Panc1 (cell line): ENCODE measurements around the gene EXOC7. TPM values are rescaled to one million over a fixed set of nuclear protein-coding genes. Genes with fewer than 3 reads are reported as not detected.

ENCODE experiments used
- ATAC-seq: fragments of 200-7000 bp; cut with Tn5 transposase; 2 replicates; pipeline ENCODE4 v1.9.1; 2020; ENCODE audit warnings: mild to moderate bottlenecking, moderate library complexity
- BruUV-seq: library from RNA; stranded (reverse); fragments of 400-500 nt; replicated peaks from 2 replicates; lab custom pipeline; 2021; lab: Mats Ljungman, UMichigan
- CTCF ChIA-PET: fragments of 300-600 bp; sonication (Branson Sonifier 250); formaldehyde crosslinking; loops from one replicate; lab custom pipeline; 2022; ENCODE audit warnings: antibody characterized with exemption; lab: Charles Lee
- POLR2A ChIA-PET: fragments of 300-600 bp; sonication (Branson Sonifier 250); formaldehyde crosslinking; loops from one replicate; lab custom pipeline; 2022; ENCODE audit warnings: antibody characterized with exemption; lab: Charles Lee
- DNase-seq: peaks from one replicate; pipeline ENCODE4 v3.0.0-alpha.2; 2010; ENCODE audit warnings: low read depth, low spot score
- H3K27ac ChIP-seq: 2 replicates; pipeline ENCODE4 v1.5.1; 2011; ENCODE audit warnings: mild to moderate bottlenecking, low read length, inconsistent platforms
- H3K27me3 ChIP-seq: fragments of 200-500 bp; sonication (Bioruptor generic); 2 replicates; pipeline ENCODE4 v1.6.0; 2014; ENCODE audit warnings: low read length, inconsistent platforms; ENCODE audit not compliant: control insufficient read depth, insufficient read depth
- H3K36me3 ChIP-seq: fragments of 200-500 bp; sonication (Bioruptor generic); 2 replicates; pipeline ENCODE4 v1.5.1; 2014; ENCODE audit warnings: inconsistent platforms, mild to moderate bottlenecking, low read length, moderate library complexity; ENCODE audit not compliant: control insufficient read depth, insufficient read depth
- H3K4me1 ChIP-seq: 2 replicates; pipeline ENCODE4 v1.5.1; 2011; ENCODE audit warnings: inconsistent platforms, mild to moderate bottlenecking, low read length, moderate library complexity; ENCODE audit not compliant: control insufficient read depth, insufficient read depth
- H3K4me3 ChIP-seq, 2 experiments: 2 replicates each; pipeline ENCODE4 v1.5.1; 2011 to 2012; ENCODE audit warnings: low read depth in 2 of 2, low read length in 2 of 2, mild to moderate bottlenecking in 2 of 2, inconsistent platforms in 1 of 2, moderate library complexity in 1 of 2
- H3K9me3 ChIP-seq: fragments of 200-500 bp; sonication (Bioruptor generic); 2 replicates; pipeline ENCODE4 v1.5.1; 2014; ENCODE audit warnings: low read depth, mild to moderate bottlenecking, inconsistent platforms, low read length, moderate library complexity; ENCODE audit not compliant: control insufficient read depth, insufficient read depth
- CTCF ChIP-seq: fragments of 450-650 bp; IDR thresholded peaks from 2 replicates; pipeline ENCODE4 v1.5.1; 2017; ENCODE audit warnings: mild to moderate bottlenecking
- POLR2AphosphoS5 ChIP-seq: IDR thresholded peaks from 2 replicates; pipeline ENCODE4 v1.6.1; 2012; ENCODE audit warnings: mild to moderate bottlenecking, low read depth, low read length, moderate library complexity
- SIN3A ChIP-seq: IDR thresholded peaks from 2 replicates; pipeline ENCODE4 v1.6.1; 2012; ENCODE audit warnings: low read depth, mild to moderate bottlenecking, low read length, moderate library complexity, borderline replicate concordance; ENCODE audit not compliant: insufficient read depth
- TCF7L2 ChIP-seq: IDR thresholded peaks from 2 replicates; pipeline ENCODE4 v1.6.1; 2011; ENCODE audit warnings: mild to moderate bottlenecking, low read depth, low read length, inconsistent platforms
- in situ Hi-C: cut with HindIII; loops from 2 replicates; pipeline ENCODE4 v1.10.0; 2016; ENCODE audit warnings: low sequenced_read_pairs, low pct_unique_long_range_greater_than_20kb
- intact Hi-C: fragments of 100-400 bp; cut with micrococcal nuclease; formaldehyde crosslinking; loops from one replicate; pipeline ENCODE4 v1.10.0; 2022; ENCODE audit not compliant: unreplicated experiment
- total RNA-seq: library from RNA; stranded (reverse); gene quantifications from one replicate; pipeline ENCODE4 v1.2.1, GENCODE V29; 2021; ENCODE audit not compliant: unreplicated experiment
- TF ChIP-seq, protein P1 (sequence below), 2 experiments: IDR thresholded peaks; 2 replicates each; pipeline ENCODE4 v1.6.1; 2011 to 2012; ENCODE audit warnings: low read depth in 2 of 2, control low read depth in 1 of 2, low read length in 1 of 2, mild to moderate bottlenecking in 1 of 2, moderate library complexity in 1 of 2; ENCODE audit not compliant: insufficient read depth in 1 of 2

EXOC7 gene
- total RNA-seq, 1 experiment from 2014 or later, result 190 TPM

DNA sequence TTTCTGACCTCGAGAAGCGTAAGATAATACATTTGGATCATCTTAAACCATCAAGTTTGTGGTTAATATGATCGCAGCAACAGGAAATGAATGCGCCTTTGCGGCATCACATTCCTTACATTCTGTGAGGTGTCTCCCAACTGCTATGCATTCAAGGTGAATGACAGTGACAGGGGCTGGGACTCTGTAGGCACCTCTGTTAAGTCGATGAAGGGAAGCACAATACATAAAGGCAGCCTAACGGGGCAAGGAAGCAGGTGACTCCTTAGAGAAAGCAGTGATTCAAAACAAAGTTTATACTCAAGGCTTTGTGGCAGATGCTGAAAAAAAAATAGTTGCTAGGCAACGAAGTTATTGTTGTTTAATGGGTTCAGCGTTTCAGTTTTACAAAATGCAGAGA is 54.9 kb downstream of the EXOC7 start:
- CTCF ChIA-PET, result no interaction called here
- H3K9me3 ChIP-seq, result no peaks in the 10 kb centered on the region
- in situ Hi-C loops, result no loop called here
- TF ChIP-seq SIN3A, result no peak
- no peak for TF ChIP-seq CTCF
- no peak for TF ChIP-seq POLR2AphosphoS5
- TF ChIP-seq, protein P1, sequence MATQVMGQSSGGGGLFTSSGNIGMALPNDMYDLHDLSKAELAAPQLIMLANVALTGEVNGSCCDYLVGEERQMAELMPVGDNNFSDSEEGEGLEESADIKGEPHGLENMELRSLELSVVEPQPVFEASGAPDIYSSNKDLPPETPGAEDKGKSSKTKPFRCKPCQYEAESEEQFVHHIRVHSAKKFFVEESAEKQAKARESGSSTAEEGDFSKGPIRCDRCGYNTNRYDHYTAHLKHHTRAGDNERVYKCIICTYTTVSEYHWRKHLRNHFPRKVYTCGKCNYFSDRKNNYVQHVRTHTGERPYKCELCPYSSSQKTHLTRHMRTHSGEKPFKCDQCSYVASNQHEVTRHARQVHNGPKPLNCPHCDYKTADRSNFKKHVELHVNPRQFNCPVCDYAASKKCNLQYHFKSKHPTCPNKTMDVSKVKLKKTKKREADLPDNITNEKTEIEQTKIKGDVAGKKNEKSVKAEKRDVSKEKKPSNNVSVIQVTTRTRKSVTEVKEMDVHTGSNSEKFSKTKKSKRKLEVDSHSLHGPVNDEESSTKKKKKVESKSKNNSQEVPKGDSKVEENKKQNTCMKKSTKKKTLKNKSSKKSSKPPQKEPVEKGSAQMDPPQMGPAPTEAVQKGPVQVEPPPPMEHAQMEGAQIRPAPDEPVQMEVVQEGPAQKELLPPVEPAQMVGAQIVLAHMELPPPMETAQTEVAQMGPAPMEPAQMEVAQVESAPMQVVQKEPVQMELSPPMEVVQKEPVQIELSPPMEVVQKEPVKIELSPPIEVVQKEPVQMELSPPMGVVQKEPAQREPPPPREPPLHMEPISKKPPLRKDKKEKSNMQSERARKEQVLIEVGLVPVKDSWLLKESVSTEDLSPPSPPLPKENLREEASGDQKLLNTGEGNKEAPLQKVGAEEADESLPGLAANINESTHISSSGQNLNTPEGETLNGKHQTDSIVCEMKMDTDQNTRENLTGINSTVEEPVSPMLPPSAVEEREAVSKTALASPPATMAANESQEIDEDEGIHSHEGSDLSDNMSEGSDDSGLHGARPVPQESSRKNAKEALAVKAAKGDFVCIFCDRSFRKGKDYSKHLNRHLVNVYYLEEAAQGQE (IDR thresholded peaks at IDR 0.05; ENCODE audit: insufficient read depth in 1 of 2, low read depth in 2 of 2, low read length in 1 of 2), result no peak
- TF ChIP-seq TCF7L2, result no peak
- intact Hi-C loops, result no loop called here
- H3K27me3 ChIP-seq, result no peaks in the 10 kb centered on the region
- H3K4me3 ChIP-seq, result no peak overlapping the region
- 0 out of 2 replicates have a peak, but pooled peaks have one; percentile 55 for ATAC-seq
- no peak overlapping the region for H3K27ac ChIP-seq
- POLR2A ChIA-PET, result interaction anchor here (0.5 kb wide), 1 partner anchor 322 kb away, joined by 3 read pairs; no protein-coding TSS in a partner anchor
- DNase-seq, result no peak
- H3K4me1 ChIP-seq, result no peaks in the 10 kb centered on the region
- H3K36me3 ChIP-seq, result peaks cover 20% of the 10 kb centered on the region; the same call in 1 of the 2 replicates
- BruUV-seq, result no TSS peak

- Histone ChIP-seq H3K27ac (no peak overlapping the region), H3K36me3 (peaks cover 25% of the 10 kb centered on the region), H3K4me1 (no peaks in the 10 kb centered on the region), H3K4me3 (no peak overlapping the region), H3K27me3 (no peaks in the 10 kb centered on the region), H3K9me3 (no peaks in the 10 kb centered on the region)
- no TSS peak for BruUV-seq
- POLR2A ChIA-PET, result interaction anchor here (0.5 kb wide), 1 partner anchor 322 kb away, joined by 3 read pairs; no protein-coding TSS in a partner anchor
- in situ Hi-C loops, result no loop called here
- TF ChIP-seq, protein P1 (IDR thresholded peaks at IDR 0.05; ENCODE audit: insufficient read depth in 1 of 2, low read depth in 2 of 2, low read length in 1 of 2), result no peak
- no peak for TF ChIP-seq SIN3A
- TF ChIP-seq CTCF, result no peak
- no peak for TF ChIP-seq TCF7L2
- ATAC-seq (no peak), DNase-seq (no peak)
- CTCF ChIA-PET, result no interaction called here
- intact Hi-C loops, result no loop called here
These were observed 55.5 kb downstream of the EXOC7 start for GRCh38 chr17:76048025-76048605.
